H1 (cell line): ENCODE results near the gene POLR3K. TPM values are rescaled to one million over a fixed set of nuclear protein-coding genes. Genes with fewer than 3 reads are reported as not detected.

ENCODE experiments used
- CTCF ChIA-PET: fragments of 300-600 bp; sonication (Branson Sonifier 250); formaldehyde crosslinking; loops from one replicate; lab custom pipeline; 2021; ENCODE audit not compliant: partially characterized antibody; lab: Charles Lee
- POLR2A ChIA-PET: fragments of 300-600 bp; sonication (Branson Sonifier 250); formaldehyde crosslinking; loops from one replicate; lab custom pipeline; 2021; ENCODE audit warnings: inconsistent platforms; ENCODE audit not compliant: partially characterized antibody; lab: Charles Lee
- DNase-seq, 2 experiments: peaks; one replicate each; pipeline versions ENCODE4 v3.0.0 to v3.0.0-alpha.2; 2010 to 2022; ENCODE audit warnings: low spot score in 2 of 2, low read depth in 1 of 2, mixed read lengths in 1 of 2
- FAIRE-seq: peaks from 2 replicates; lab custom pipeline; 2011; peaks lifted over from hg19 to GRCh38; lab: Jason Lieb, UNC
- H2AFZ ChIP-seq: 2 replicates; pipeline ENCODE4 v1.8.1; 2012; ENCODE audit warnings: low read length, inconsistent platforms
- H2AK5ac ChIP-seq: 2 replicates; pipeline ENCODE4 v1.6.1; 2013; ENCODE audit warnings: low read depth, low read length
- H2BK120ac ChIP-seq: replicated peaks from 2 replicates; pipeline ENCODE3; 2013; ENCODE audit warnings: low read depth, low read length, inconsistent platforms
- H2BK12ac ChIP-seq: 2 replicates; pipeline ENCODE4 v1.6.1; 2013; ENCODE audit warnings: low read depth, low read length
- H2BK15ac ChIP-seq: 2 replicates; pipeline ENCODE4 v1.6.1; 2013; ENCODE audit warnings: low read length
- H2BK20ac ChIP-seq: 2 replicates; pipeline ENCODE4 v1.6.1; 2013; ENCODE audit warnings: low read length
- H2BK5ac ChIP-seq: 2 replicates; pipeline ENCODE4 v1.6.1; 2013; ENCODE audit warnings: low read depth, low read length
- H3K14ac ChIP-seq: 2 replicates; pipeline ENCODE4 v1.6.1; 2013; ENCODE audit warnings: inconsistent platforms; ENCODE audit not compliant: insufficient read length
- H3K18ac ChIP-seq: 2 replicates; pipeline ENCODE4 v1.6.1; 2013; ENCODE audit warnings: low read length; ENCODE audit errors: extremely low read depth
- H3K23ac ChIP-seq: 2 replicates; pipeline ENCODE4 v1.6.1; 2013; ENCODE audit warnings: inconsistent platforms; ENCODE audit not compliant: insufficient read length
- H3K23me2 ChIP-seq: 2 replicates; pipeline ENCODE4 v1.6.1; 2013; ENCODE audit warnings: low read depth, low read length
- H3K27ac ChIP-seq: 2 replicates; pipeline ENCODE4 v1.6.1; 2011; ENCODE audit warnings: low read depth, low read length, inconsistent platforms
- H3K27me3 ChIP-seq, 4 experiments: replicated peaks in 1 of 4; 1 replicate in 1 of 4; 2 replicates in 3 of 4; pipeline versions ENCODE4 v1.6.1 to v1.8.1; 2011 to 2013; ENCODE audit warnings: low read length in 3 of 4, mild to moderate bottlenecking in 3 of 4, inconsistent platforms in 2 of 4, mixed read lengths in 2 of 4, moderate library complexity in 1 of 4; ENCODE audit not compliant: control insufficient read depth in 3 of 4, insufficient read depth in 3 of 4; ENCODE audit errors: extremely low read depth in 1 of 4
- H3K36me3 ChIP-seq, 4 experiments: 2 replicates each; pipeline versions ENCODE4 v1.6.1 to v1.8.1; 2011 to 2013; ENCODE audit warnings: mild to moderate bottlenecking in 4 of 4, low read length in 3 of 4, moderate library complexity in 2 of 4, control low read depth in 1 of 4, inconsistent platforms in 1 of 4; ENCODE audit not compliant: insufficient read depth in 4 of 4, control insufficient read depth in 2 of 4
- H3K4ac ChIP-seq: replicated peaks from 2 replicates; pipeline ENCODE3; 2013; ENCODE audit warnings: low read length, low read depth, mixed read lengths, inconsistent platforms; ENCODE audit not compliant: insufficient read length
- H3K4me1 ChIP-seq, 4 experiments: replicated peaks in 1 of 4; 1 replicate in 1 of 4; 2 replicates in 3 of 4; pipeline versions ENCODE4 v1.6.1 to v1.8.1; 2011 to 2013; ENCODE audit warnings: low read length in 3 of 4, inconsistent platforms in 2 of 4, mixed read lengths in 1 of 4; ENCODE audit not compliant: insufficient read depth in 4 of 4, control insufficient read depth in 3 of 4
- H3K4me2 ChIP-seq, 2 experiments: 2 replicates each; pipeline versions ENCODE4 v1.6.1 to v1.8.1; 2011 to 2013; ENCODE audit warnings: low read depth in 2 of 2, low read length in 2 of 2, control low read depth in 1 of 2, inconsistent platforms in 1 of 2, mild to moderate bottlenecking in 1 of 2; ENCODE audit not compliant: insufficient read depth in 1 of 2
- H3K4me3 ChIP-seq, 4 experiments: fragments of 200-600, 300-600 bp in 1 of 4; sonication (generic), shearing (Covaris generic), sonication (Bioruptor Twin) in 1 of 4; 2 replicates each; pipeline versions ENCODE4 v1.5.1 to v1.8.1; 2011 to 2016; ENCODE audit warnings: low read length in 4 of 4, low read depth in 3 of 4, control low read depth in 2 of 4, inconsistent platforms in 2 of 4, mild to moderate bottlenecking in 2 of 4, mixed read lengths in 1 of 4, moderate library complexity in 1 of 4; ENCODE audit not compliant: insufficient read depth in 2 of 4; ENCODE audit errors: extremely low read depth in 1 of 4
- H3K56ac ChIP-seq: replicated peaks from 2 replicates; pipeline ENCODE3; 2013; ENCODE audit warnings: low read depth, mild to moderate bottlenecking, mixed read lengths, low read length, inconsistent platforms; ENCODE audit not compliant: insufficient read length
- H3K79me1 ChIP-seq: 2 replicates; pipeline ENCODE4 v1.6.1; 2013; ENCODE audit warnings: low read depth, low read length, control low read depth
- H3K79me2 ChIP-seq, 2 experiments: 2 replicates each; pipeline versions ENCODE4 v1.6.1 to v1.8.1; 2012 to 2013; ENCODE audit warnings: low read length in 2 of 2, mild to moderate bottlenecking in 2 of 2, inconsistent platforms in 1 of 2; ENCODE audit not compliant: insufficient read depth in 2 of 2, control insufficient read depth in 1 of 2
- H3K9ac ChIP-seq, 4 experiments: replicated peaks in 1 of 4; 1 replicate in 1 of 4; 2 replicates in 3 of 4; pipeline versions ENCODE4 v1.6.1 to v1.8.1; 2011 to 2013; ENCODE audit warnings: low read depth in 3 of 4, low read length in 3 of 4, control low read depth in 2 of 4, mild to moderate bottlenecking in 2 of 4, moderate library complexity in 2 of 4, inconsistent platforms in 1 of 4; ENCODE audit errors: extremely low read depth in 1 of 4
- H3K9me3 ChIP-seq, 2 experiments: 2 replicates each; pipeline versions ENCODE4 v1.6.1 to v1.8.1; 2012 to 2013; ENCODE audit warnings: mild to moderate bottlenecking in 2 of 2, moderate library complexity in 2 of 2, control low read depth in 1 of 2, inconsistent platforms in 1 of 2, low read depth in 1 of 2, low read length in 1 of 2, mixed read lengths in 1 of 2; ENCODE audit not compliant: insufficient read depth in 2 of 2
- H4K20me1 ChIP-seq, 2 experiments: replicated peaks in 1 of 2; 2 replicates each; pipeline versions ENCODE3 to v1.8.1; 2011 to 2013; ENCODE audit warnings: inconsistent platforms in 2 of 2, low read length in 2 of 2, mild to moderate bottlenecking in 1 of 2; ENCODE audit not compliant: insufficient read depth in 2 of 2, control insufficient read depth in 1 of 2
- H4K5ac ChIP-seq: 2 replicates; pipeline ENCODE4 v1.6.1; 2013; ENCODE audit warnings: low read length, low read depth, mixed read lengths, inconsistent platforms; ENCODE audit not compliant: insufficient read length
- H4K8ac ChIP-seq: 2 replicates; pipeline ENCODE4 v1.8.0; 2013; ENCODE audit warnings: mild to moderate bottlenecking, moderate library complexity, low read length, inconsistent platforms; ENCODE audit not compliant: insufficient read depth; ENCODE audit errors: extremely low read depth
- H4K91ac ChIP-seq: replicated peaks from 2 replicates; pipeline ENCODE3; 2013; ENCODE audit warnings: low read length, mixed read lengths, inconsistent platforms; ENCODE audit not compliant: insufficient read length
- CREB1 ChIP-seq: IDR thresholded peaks from 2 replicates; pipeline ENCODE4 v1.6.1; 2012; ENCODE audit warnings: inconsistent platforms
- CTBP2 ChIP-seq: IDR thresholded peaks from 2 replicates; pipeline ENCODE4 v1.7.0; 2011; ENCODE audit warnings: borderline replicate concordance, mild to moderate bottlenecking, moderate library complexity, mixed read lengths, low read length; ENCODE audit not compliant: insufficient read depth, insufficient read length
- HDAC2 ChIP-seq, 2 experiments: fragments of 300-600 bp in 1 of 2; sonication (generic) in 1 of 2; IDR thresholded peaks; 2 replicates each; pipeline ENCODE4 v1.6.1; 2011 to 2012; ENCODE audit warnings: low read depth in 2 of 2, low read length in 2 of 2, mild to moderate bottlenecking in 2 of 2, moderate library complexity in 2 of 2, borderline replicate concordance in 1 of 2, inconsistent platforms in 1 of 2
- NANOG ChIP-seq: IDR thresholded peaks from 2 replicates; pipeline ENCODE4 v1.6.1; 2011; ENCODE audit warnings: low read length, low read depth, mild to moderate bottlenecking, inconsistent platforms; ENCODE audit not compliant: insufficient read depth, poor library complexity, severe bottlenecking
- PHF8 ChIP-seq: fragments of 200-600 bp; sonication (generic); conservative IDR thresholded peaks from 2 replicates; pipeline ENCODE4 v1.7.1; 2012; ENCODE audit warnings: low read depth, mild to moderate bottlenecking, inconsistent platforms, low read length, moderate library complexity
- RFX5 ChIP-seq: IDR thresholded peaks from 2 replicates; pipeline ENCODE4 v1.6.1; 2011; ENCODE audit warnings: low read depth, low read length, improper control_type of control experiment, borderline replicate concordance
- RNF2 ChIP-seq: fragments of 200-900, 300-1000 bp; sonication (generic); IDR thresholded peaks from 2 replicates; pipeline ENCODE4 v1.7.1; 2016; ENCODE audit warnings: borderline replicate concordance, low read depth, mild to moderate bottlenecking, antibody characterized with exemption, low read length; ENCODE audit not compliant: poor library complexity, severe bottlenecking; ENCODE audit errors: missing control alignments
- RXRA ChIP-seq: IDR thresholded peaks from 2 replicates; pipeline ENCODE4 v1.6.1; 2011; ENCODE audit warnings: low read depth, mild to moderate bottlenecking, low read length, moderate library complexity; ENCODE audit not compliant: insufficient read depth
- SIN3A ChIP-seq, 2 experiments: IDR thresholded peaks in 1 of 2; conservative IDR thresholded peaks in 1 of 2; 2 replicates each; pipeline ENCODE4 v1.6.1; 2011 to 2012; ENCODE audit warnings: low read length in 2 of 2, improper control_type of control experiment in 1 of 2, low read depth in 1 of 2, mild to moderate bottlenecking in 1 of 2
- SIRT6 ChIP-seq: IDR thresholded peaks from one replicate; pipeline ENCODE4 v1.7.1; 2012; ENCODE audit warnings: low read length, inconsistent platforms
- SP4 ChIP-seq: IDR thresholded peaks from 2 replicates; pipeline ENCODE4 v1.6.1; 2012; ENCODE audit warnings: low read length, inconsistent platforms
- TAF1 ChIP-seq: IDR thresholded peaks from 2 replicates; pipeline ENCODE4 v1.6.1; 2011; ENCODE audit warnings: mild to moderate bottlenecking, low read depth, low read length
- TAF7 ChIP-seq: optimal IDR thresholded peaks from 2 replicates; pipeline ENCODE3; 2011; ENCODE audit warnings: low read depth, mild to moderate bottlenecking, inconsistent platforms, low read length, moderate library complexity, borderline replicate concordance
- whole genome bisulfite sequencing, 2 experiments: shearing (Covaris generic) in 1 of 2; methylation state at CpG; one replicate each; pipeline versions ENCODE4 v1.1.6 to v1.1.7; 2013 to 2015; ENCODE audit warnings: low lambda C conversion rate in 2 of 2, mixed read lengths in 2 of 2, inconsistent platforms in 1 of 2, low coverage in 1 of 2, missing lambda C conversion rate in 1 of 2; ENCODE audit not compliant: insufficient replicate concordance in 2 of 2, insufficient coverage in 1 of 2, insufficient read length in 1 of 2; ENCODE audit errors: extremely low coverage in 1 of 2, missing lambda C conversion rate in 1 of 2; 5-methylcytosine and 5-hydroxymethylcytosine counted together
- polyA plus RNA-seq, 7 experiments: library from polyadenylated mRNA; depleted of rRNA in 3 of 7; stranded (reverse) in 5 of 7; unstranded in 2 of 7; fragments of >200 nt in 5 of 7; fragments of 200-250 nt in 2 of 7; gene quantifications; 1 replicate in 5 of 7; 2 replicates in 1 of 7; 4 replicates in 1 of 7; pipeline versions ENCODE4 v1.2.1 to v1.2.3, GENCODE V29; 2011 to 2013; ENCODE audit warnings: missing spikeins in 2 of 7, mixed read lengths in 2 of 7
- total RNA-seq: library from RNA; stranded (reverse); fragmentation: NEBNext Ultra II Directional; extraction: Animal tissue kit (Norgen Biotek cat#: 25700); gene quantifications from 2 replicates; pipeline ENCODE4 v1.2.1, GENCODE V29; 2021

The POLR3K gene
- total and polyA plus RNA-seq, 2 of the 8 experiments (the other 6 are each of a cell fraction or from before 2014, with no cell fraction given) = 45.4 to 80.5 TPM

DNA sequence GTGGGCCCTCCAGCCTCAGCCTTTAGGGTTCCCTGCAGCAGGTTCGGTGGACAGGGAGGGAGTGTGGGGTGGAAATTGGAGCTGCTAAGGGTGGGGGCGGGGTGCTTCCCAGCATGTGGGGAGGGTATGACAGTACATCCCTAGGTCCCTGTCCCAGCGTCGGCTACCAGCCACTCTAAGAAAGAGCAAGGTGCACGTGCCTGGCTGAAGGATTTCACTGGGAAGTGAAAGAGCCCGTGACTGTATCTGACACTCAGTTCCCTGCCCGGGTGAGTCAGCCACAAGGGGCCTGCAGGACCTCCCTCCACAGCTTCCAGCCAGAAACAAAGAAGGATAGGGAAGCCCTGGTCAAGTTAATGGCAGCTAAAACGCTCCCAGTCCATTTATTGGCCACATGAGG is 4.3 kb upstream of the POLR3K start:
- Histone ChIP-seq H3K27me3 (no peaks in the 10 kb centered on the region), H4K20me1 (peaks cover 2 to 8% of the 10 kb centered on the region in 2 experiments), H3K23me2 (peaks cover 5% of the 10 kb centered on the region; the same call in 1 of the 2 replicates), H4K91ac (no peak overlapping the region), H3K9ac (no peak overlapping the region), H3K36me3 (peaks cover 18 to 50% (median 38%) of the 10 kb centered on the region in 4 experiments), H3K18ac (no peak overlapping the region), H3K4me3 (no peak overlapping the region), H2BK12ac (no peak overlapping the region), H2BK5ac (no peak overlapping the region), H3K4me2 (no peak overlapping the region), H2AFZ (no peak overlapping the region), H3K9me3 (no peaks in the 10 kb centered on the region), H3K14ac (no peak overlapping the region), H3K56ac (no peak overlapping the region), H4K5ac (no peak overlapping the region), H3K23ac (no peak overlapping the region), H3K79me1 (no peaks in the 10 kb centered on the region; the same call in 1 of the 2 replicates), H2BK20ac (no peak overlapping the region), H2AK5ac (no peak overlapping the region), H4K8ac (no peak overlapping the region; the same call in 1 of the 2 replicates), H3K4me1 (no peaks in the 10 kb centered on the region), H2BK120ac (no peak overlapping the region), H3K4ac (no peak overlapping the region), H3K79me2 (peaks cover 0 to 5% of the 10 kb centered on the region in 2 experiments; a peak in 2 of 4 replicates), H3K27ac (no peak overlapping the region), H2BK15ac (no peak overlapping the region)
- FAIRE-seq = no peak
- WGBS, 2 experiments = 90% methylated on average over 8 of the region's 8 CpGs; no CpG with 5 or more reads in 1 of the 2 experiments
- ChIA-PET POLR2A (interaction anchor here (0.9 to 2.6 kb wide), 4 partner anchors 9 to 39 kb away, joined by 3 to 14 read pairs (median 8); no protein-coding TSS in a partner anchor), CTCF (interaction anchor here (1.1 to 21.2 kb wide), 4 partner anchors 8 to 294 kb away, joined by 3 to 856 read pairs (median 8); partner anchors contain the start of gene MPG)
- DNase-seq = no peak
- TF ChIP-seq RFX5 (no peak), SIRT6 (no peak), NANOG (no peak), TAF1 (no peak), RXRA (no peak), CREB1 (no peak), TAF7 (no peak), CTBP2 (no peak), SIN3A (conservative IDR thresholded peaks at IDR 0.05 in 1 of 2, IDR thresholded peaks at IDR 0.05 in 1 of 2; ENCODE audit: low read depth in 1 of 2, low read length in 2 of 2) (no peak), PHF8 (no peak), RNF2 (no peak), SP4 (no peak), HDAC2 (IDR thresholded peaks at IDR 0.05; ENCODE audit: borderline replicate concordance in 1 of 2, low read depth in 2 of 2, low read length in 2 of 2) (no peak)
